ENCODE measurements around the gene LRRC15. TPM values are rescaled to one million over a fixed set of nuclear protein-coding genes. Genes with fewer than 3 reads are reported as not detected.

Gene LRRC15
- total and polyA plus RNA-seq, 4 donors: 0.06 to 0.14 (median 0.11) TPM

DNA sequence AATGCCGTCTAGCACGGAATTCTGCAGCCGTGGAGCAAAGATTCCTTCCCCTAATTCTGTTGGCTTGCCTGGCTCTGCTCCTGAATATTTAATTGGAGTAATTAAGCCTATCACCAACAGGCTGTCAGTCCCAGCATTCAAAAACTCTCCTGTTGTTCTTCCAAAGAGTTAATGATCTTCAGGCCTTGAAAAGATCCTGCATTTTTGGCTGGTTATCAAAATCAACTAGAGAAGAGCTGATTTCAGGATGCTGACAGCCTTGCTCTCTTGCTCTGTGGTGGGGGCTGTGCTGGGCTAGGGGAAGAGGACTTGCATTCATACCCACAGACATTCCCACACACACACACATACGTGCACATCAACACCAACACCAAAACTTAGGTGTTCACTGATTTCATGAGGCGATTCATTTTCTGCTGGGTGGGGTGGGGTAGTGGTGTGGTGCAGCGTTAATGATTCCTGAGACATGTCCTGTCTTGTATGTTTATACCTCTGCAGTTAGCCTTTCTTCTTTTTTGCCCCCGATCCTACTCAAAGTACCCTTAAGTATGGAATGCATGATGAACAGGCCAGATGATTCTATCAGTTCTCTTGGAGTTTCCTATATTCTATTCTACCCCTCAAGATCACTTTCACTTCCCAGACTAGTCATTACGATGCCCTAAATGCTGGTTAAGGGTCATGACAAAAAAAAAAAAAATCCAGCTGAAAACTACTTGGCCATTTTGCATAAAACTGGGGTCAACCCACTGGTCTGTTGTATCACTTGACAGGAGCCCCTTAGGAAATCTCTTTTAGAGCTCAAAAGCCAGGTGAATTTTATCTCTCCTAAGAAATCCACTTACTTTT is 60.7 kb downstream of the LRRC15 start:
- peaks cover 28% of the 10 kb centered on the region for H3K4me1 ChIP-seq (ENCODE audit: control insufficient read depth, insufficient read depth, low read length)
- H3K27me3 ChIP-seq (ENCODE audit: control insufficient read depth, insufficient read depth, low read length): peaks cover 25% of the 10 kb centered on the region
- no peak overlapping the region for H3K4me3 ChIP-seq (ENCODE audit: low read depth, low read length)
- DNase-seq (ENCODE audit: low read depth in 4 of 6, low spot score in 6 of 6): peak in 2 of 6 donors; percentile 65 to 79
- H3K9me3 ChIP-seq (ENCODE audit: control insufficient read depth, insufficient read depth, low read length): no peaks in the 10 kb centered on the region
- WGBS (ENCODE audit: insufficient coverage): 31% methylated on average over 3 of the region's 8 CpGs
- no peaks in the 10 kb centered on the region for H3K36me3 ChIP-seq (ENCODE audit: control insufficient read depth, insufficient read depth, low read length)
- H3K27ac ChIP-seq (ENCODE audit: low read depth, low read length): no peak overlapping the region

DNA sequence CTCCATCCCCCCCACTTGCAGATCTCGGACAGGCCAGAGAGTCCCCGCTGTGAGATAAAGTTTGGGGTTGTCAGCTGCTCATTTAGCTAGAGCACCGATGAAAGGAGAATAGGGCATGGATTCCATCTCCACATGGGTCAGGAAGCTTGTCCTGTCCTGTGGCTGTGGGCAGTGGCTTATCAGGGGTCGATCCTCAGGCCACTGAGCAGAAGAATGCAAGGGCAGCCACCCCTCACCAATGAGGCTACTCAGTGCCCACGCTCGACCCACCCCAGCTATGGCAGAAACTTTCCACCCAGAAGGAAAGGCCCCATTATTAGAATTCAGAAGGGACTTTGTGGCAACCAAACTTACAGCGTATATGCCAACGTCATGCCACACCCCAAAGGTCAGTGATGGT is 61.7 kb downstream of the LRRC15 start:
- no peak for DNase-seq (ENCODE audit: low read depth in 4 of 6, low spot score in 6 of 6)
- Histone ChIP-seq H3K4me1 (ENCODE audit: control insufficient read depth, insufficient read depth, low read length) (peaks cover 18% of the 10 kb centered on the region), H3K27me3 (ENCODE audit: control insufficient read depth, insufficient read depth, low read length) (peaks cover 28% of the 10 kb centered on the region), H3K9me3 (ENCODE audit: control insufficient read depth, insufficient read depth, low read length) (no peaks in the 10 kb centered on the region), H3K36me3 (ENCODE audit: control insufficient read depth, insufficient read depth, low read length) (no peaks in the 10 kb centered on the region), H3K4me3 (ENCODE audit: low read depth, low read length) (no peak overlapping the region), H3K27ac (ENCODE audit: low read depth, low read length) (no peak overlapping the region)
- 90% methylated on average over 5 of the region's 8 CpGs for WGBS (ENCODE audit: insufficient coverage)

- Histone ChIP-seq H3K27me3 (ENCODE audit: control insufficient read depth, insufficient read depth, low read length) (peaks cover 28% of the 10 kb centered on the region), H3K4me3 (ENCODE audit: low read depth, low read length) (no peak overlapping the region), H3K27ac (ENCODE audit: low read depth, low read length) (no peak overlapping the region), H3K4me1 (ENCODE audit: control insufficient read depth, insufficient read depth, low read length) (peaks cover 16% of the 10 kb centered on the region), H3K36me3 (ENCODE audit: control insufficient read depth, insufficient read depth, low read length) (no peaks in the 10 kb centered on the region), H3K9me3 (ENCODE audit: control insufficient read depth, insufficient read depth, low read length) (no peaks in the 10 kb centered on the region)
- 70% methylated on average over 8 of the region's 13 CpGs for WGBS (ENCODE audit: insufficient coverage)
- DNase-seq (ENCODE audit: low read depth in 4 of 6, low spot score in 6 of 6): no peak
Observed at GRCh38 chr3:194306771-194307640, 62.5 kb downstream of the LRRC15 start.

- H3K36me3 ChIP-seq (ENCODE audit: control insufficient read depth, insufficient read depth, low read length): no peaks in the 10 kb centered on the region
- DNase-seq (ENCODE audit: low read depth in 4 of 6, low spot score in 6 of 6): no peak
- H3K27ac ChIP-seq (ENCODE audit: low read depth, low read length): no peak overlapping the region
- H3K4me3 ChIP-seq (ENCODE audit: low read depth, low read length): no peak overlapping the region
- peaks cover 29% of the 10 kb centered on the region for H3K27me3 ChIP-seq (ENCODE audit: control insufficient read depth, insufficient read depth, low read length)
- no peaks in the 10 kb centered on the region for H3K9me3 ChIP-seq (ENCODE audit: control insufficient read depth, insufficient read depth, low read length)
- peaks cover 16% of the 10 kb centered on the region for H3K4me1 ChIP-seq (ENCODE audit: control insufficient read depth, insufficient read depth, low read length)
- 38% methylated on average over 7 of the region's 11 CpGs for WGBS (ENCODE audit: insufficient coverage)
Observed at GRCh38 chr3:194306109-194306686, 63.3 kb downstream of the LRRC15 start.

- Histone ChIP-seq H3K4me3 (ENCODE audit: low read depth, low read length) (no peak overlapping the region), H3K4me1 (ENCODE audit: control insufficient read depth, insufficient read depth, low read length) (peaks cover 14% of the 10 kb centered on the region), H3K27me3 (ENCODE audit: control insufficient read depth, insufficient read depth, low read length) (peaks cover 29% of the 10 kb centered on the region), H3K36me3 (ENCODE audit: control insufficient read depth, insufficient read depth, low read length) (no peaks in the 10 kb centered on the region), H3K27ac (ENCODE audit: low read depth, low read length) (no peak overlapping the region), H3K9me3 (ENCODE audit: control insufficient read depth, insufficient read depth, low read length) (no peaks in the 10 kb centered on the region)
- WGBS (ENCODE audit: insufficient coverage): 84% methylated on average over 6 of the region's 11 CpGs
- no peak for DNase-seq (ENCODE audit: low read depth in 4 of 6, low spot score in 6 of 6)
Observed at GRCh38 chr3:194305356-194306108, 64.0 kb downstream of the LRRC15 start.

Other genes with a start within 250 kb of the LRRC15 start
- 10 to 100 TPM; 37.7 to 58.9 TPM for gene HES1, start 233.6 kb downstream of the LRRC15 start, total RNA-seq
- 10 to 100 TPM; 28.7 to 49.9 TPM for gene HES1, start 233.6 kb downstream of the LRRC15 start, polyA plus RNA-seq (ENCODE audit: insufficient read length in 2 of 2)
- gene CPN2, start 18.4 kb downstream of the LRRC15 start, total RNA-seq: not detected
- gene CPN2, start 18.4 kb downstream of the LRRC15 start, polyA plus RNA-seq (ENCODE audit: insufficient read length in 2 of 2): not detected
- gene GP5, start 29.5 kb upstream of the LRRC15 start, total RNA-seq: under 1 TPM; 0.33 to 0.69 TPM
- under 1 TPM; 0.25 to 0.29 TPM for gene GP5, start 29.5 kb upstream of the LRRC15 start, polyA plus RNA-seq (ENCODE audit: insufficient read length in 2 of 2)
- gene ATP13A3, start 117.3 kb upstream of the LRRC15 start, total RNA-seq: 100 to 1,000 TPM; 139 to 149 TPM
- gene ATP13A3, start 117.3 kb upstream of the LRRC15 start, polyA plus RNA-seq (ENCODE audit: insufficient read length in 2 of 2): 10 to 100 TPM; 38.2 to 55.1 TPM

Measured in spinal cord (tissue), 10 donors.